Adrenal gland (tissue), 5 donors: ENCODE results near the gene ELL2.

ENCODE experiments used
- POLR2A ChIP-seq, 2 donors: fragments of 450-650 bp; IDR thresholded peaks; one replicate each; pipeline ENCODE4 v1.6.1; 2017; ENCODE audit warnings: antibody characterized with exemption in 2 of 2, mild to moderate bottlenecking in 2 of 2, moderate library complexity in 1 of 2
- TF ChIP-seq, protein P1 (sequence below), 6 experiments: fragments of 450-650 bp in 4 of 6; fragments of 200-600 bp in 2 of 6; sonication (generic) in 1 of 6; IDR thresholded peaks; 1 replicate in 5 of 6; 2 replicates in 1 of 6; pipeline versions ENCODE4 v1.5.1 to v1.8.0; 2016 to 2021; ENCODE audit warnings: antibody characterized with exemption in 6 of 6, mild to moderate bottlenecking in 2 of 6, moderate library complexity in 1 of 6
- donor health status: DM: no; HTN: no; CAD: no.

DNA sequence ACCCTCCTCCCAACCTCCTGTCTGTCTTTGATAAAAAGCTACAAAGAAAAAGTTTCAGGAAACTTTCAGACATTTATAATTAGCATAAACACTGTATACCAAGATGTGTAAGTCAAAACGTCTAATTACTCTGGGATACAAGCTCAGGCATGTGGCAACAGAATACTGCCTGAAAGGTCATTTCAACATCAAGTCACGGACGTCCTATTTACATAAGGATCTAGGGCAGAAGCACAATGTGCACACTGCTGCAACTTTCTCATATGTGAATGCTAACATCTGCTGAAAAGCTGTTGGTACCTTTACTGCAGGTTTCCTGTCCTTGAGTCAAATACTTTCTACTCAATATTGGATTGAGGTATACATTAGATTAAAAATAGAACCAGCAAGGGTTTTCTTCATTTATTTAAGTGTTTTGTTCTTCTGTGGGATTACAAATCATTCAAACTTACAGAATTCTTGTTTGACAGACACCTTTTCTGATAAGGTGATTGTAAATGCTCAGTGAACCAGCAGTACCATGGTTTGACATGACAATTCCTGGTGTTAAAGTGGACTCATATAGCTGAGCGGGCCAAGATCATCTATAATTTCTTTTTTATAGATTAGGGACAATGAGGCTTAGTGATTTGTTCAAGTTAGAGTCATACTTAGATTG, 36.8 kb downstream of the ELL2 start:
- no peak for TF ChIP-seq POLR2A (IDR thresholded peaks at IDR 0.05)
- TF ChIP-seq, protein P1, sequence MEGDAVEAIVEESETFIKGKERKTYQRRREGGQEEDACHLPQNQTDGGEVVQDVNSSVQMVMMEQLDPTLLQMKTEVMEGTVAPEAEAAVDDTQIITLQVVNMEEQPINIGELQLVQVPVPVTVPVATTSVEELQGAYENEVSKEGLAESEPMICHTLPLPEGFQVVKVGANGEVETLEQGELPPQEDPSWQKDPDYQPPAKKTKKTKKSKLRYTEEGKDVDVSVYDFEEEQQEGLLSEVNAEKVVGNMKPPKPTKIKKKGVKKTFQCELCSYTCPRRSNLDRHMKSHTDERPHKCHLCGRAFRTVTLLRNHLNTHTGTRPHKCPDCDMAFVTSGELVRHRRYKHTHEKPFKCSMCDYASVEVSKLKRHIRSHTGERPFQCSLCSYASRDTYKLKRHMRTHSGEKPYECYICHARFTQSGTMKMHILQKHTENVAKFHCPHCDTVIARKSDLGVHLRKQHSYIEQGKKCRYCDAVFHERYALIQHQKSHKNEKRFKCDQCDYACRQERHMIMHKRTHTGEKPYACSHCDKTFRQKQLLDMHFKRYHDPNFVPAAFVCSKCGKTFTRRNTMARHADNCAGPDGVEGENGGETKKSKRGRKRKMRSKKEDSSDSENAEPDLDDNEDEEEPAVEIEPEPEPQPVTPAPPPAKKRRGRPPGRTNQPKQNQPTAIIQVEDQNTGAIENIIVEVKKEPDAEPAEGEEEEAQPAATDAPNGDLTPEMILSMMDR (IDR thresholded peaks at IDR 0.05): no peak
